H9 (cell line): ENCODE data around the gene FAM20A. TPM values are rescaled to one million over a fixed set of nuclear protein-coding genes. Genes with fewer than 3 reads are reported as not detected.
A peak's percentile ranks its signal among the peaks of the same experiment; 100 is the strongest.

ENCODE experiments used
- DNase-seq: peaks from one replicate; pipeline ENCODE4 v3.0.0-alpha.2; 2017
- H2AFZ ChIP-seq: one replicate; pipeline ENCODE4 v1.6.1; 2013; ENCODE audit warnings: mild to moderate bottlenecking, low read length, control low read depth, moderate library complexity
- H2AK5ac ChIP-seq: 2 replicates; pipeline ENCODE4 v1.6.1; 2013; ENCODE audit warnings: low read length, control low read depth, mixed read lengths; ENCODE audit not compliant: insufficient read length
- H2BK120ac ChIP-seq: one replicate; pipeline ENCODE4 v1.6.1; 2013; ENCODE audit warnings: low read depth, mild to moderate bottlenecking, low read length, control low read depth, inconsistent platforms; ENCODE audit not compliant: poor library complexity, severe bottlenecking
- H2BK12ac ChIP-seq: 2 replicates; pipeline ENCODE4 v1.6.1; 2013; ENCODE audit warnings: low read length, control low read depth, mixed read lengths, low read depth; ENCODE audit not compliant: insufficient read length
- H2BK15ac ChIP-seq: 2 replicates; pipeline ENCODE4 v1.6.1; 2013; ENCODE audit warnings: low read depth, low read length, control low read depth
- H2BK20ac ChIP-seq: one replicate; pipeline ENCODE4 v1.6.1; 2013; ENCODE audit warnings: low read depth, mild to moderate bottlenecking, low read length, control low read depth, inconsistent platforms; ENCODE audit not compliant: poor library complexity, severe bottlenecking
- H2BK5ac ChIP-seq: 2 replicates; pipeline ENCODE4 v1.6.1; 2013; ENCODE audit warnings: low read length, control low read depth, mixed read lengths; ENCODE audit not compliant: insufficient read length
- H3K14ac ChIP-seq: 2 replicates; pipeline ENCODE4 v1.6.1; 2013; ENCODE audit warnings: low read length, control low read depth; ENCODE audit not compliant: insufficient read depth
- H3K18ac ChIP-seq: 2 replicates; pipeline ENCODE4 v1.6.1; 2013; ENCODE audit warnings: low read depth, mild to moderate bottlenecking, mixed read lengths, low read length, control low read depth; ENCODE audit not compliant: insufficient read length
- H3K23ac ChIP-seq: 2 replicates; pipeline ENCODE4 v1.6.1; 2013; ENCODE audit warnings: low read length, control low read depth, mixed read lengths, low read depth; ENCODE audit not compliant: insufficient read length
- H3K23me2 ChIP-seq: 2 replicates; pipeline ENCODE4 v1.6.1; 2013; ENCODE audit warnings: low read depth, mild to moderate bottlenecking, mixed read lengths, low read length, control low read depth; ENCODE audit not compliant: insufficient read length, poor library complexity, severe bottlenecking
- H3K27ac ChIP-seq: 2 replicates; pipeline ENCODE4 v1.5.1; 2013; ENCODE audit warnings: low read length, control low read depth, mixed read lengths, low read depth; ENCODE audit not compliant: insufficient read length
- H3K27me3 ChIP-seq: 2 replicates; pipeline ENCODE4 v1.6.1; 2013; ENCODE audit warnings: low read length, control low read depth, inconsistent platforms; ENCODE audit not compliant: insufficient read depth
- H3K4ac ChIP-seq: 2 replicates; pipeline ENCODE4 v1.6.1; 2013; ENCODE audit warnings: low read depth, mild to moderate bottlenecking, control low read depth, inconsistent platforms, low read length, moderate library complexity
- H3K4me1 ChIP-seq: 2 replicates; pipeline ENCODE4 v1.6.1; 2013; ENCODE audit warnings: low read length, control low read depth, inconsistent platforms; ENCODE audit not compliant: insufficient read depth
- H3K4me2 ChIP-seq: 2 replicates; pipeline ENCODE4 v1.6.1; 2013; ENCODE audit warnings: low read length, control low read depth, mixed read lengths; ENCODE audit not compliant: insufficient read length, insufficient read depth
- H3K56ac ChIP-seq: 2 replicates; pipeline ENCODE4 v1.6.1; 2013; ENCODE audit warnings: low read depth, mild to moderate bottlenecking, mixed read lengths, low read length, control low read depth; ENCODE audit not compliant: insufficient read length
- H3K79me1 ChIP-seq: 2 replicates; pipeline ENCODE4 v1.6.1; 2013; ENCODE audit warnings: low read depth, mild to moderate bottlenecking, moderate library complexity, low read length, control low read depth, inconsistent platforms; ENCODE audit not compliant: insufficient read depth, poor library complexity, severe bottlenecking
- H3K79me2 ChIP-seq: 2 replicates; pipeline ENCODE4 v1.6.1; 2013; ENCODE audit warnings: low read length, control low read depth, inconsistent platforms; ENCODE audit not compliant: insufficient read depth
- H3K9ac ChIP-seq: 2 replicates; pipeline ENCODE4 v1.6.1; 2013; ENCODE audit warnings: low read length, control low read depth, mixed read lengths; ENCODE audit not compliant: insufficient read length; ENCODE audit errors: extremely low read depth
- H3K9me3 ChIP-seq: one replicate; pipeline ENCODE4 v1.6.1; 2013; ENCODE audit warnings: low read depth, low read length, inconsistent platforms; ENCODE audit not compliant: control insufficient read depth
- H3T11ph ChIP-seq: one replicate; pipeline ENCODE4 v1.6.1; 2013; ENCODE audit warnings: mild to moderate bottlenecking, low read length, control low read depth, inconsistent platforms
- H4K20me1 ChIP-seq: one replicate; pipeline ENCODE4 v1.6.1; 2013; ENCODE audit not compliant: control insufficient read depth, insufficient read length, insufficient read depth
- H4K5ac ChIP-seq: 2 replicates; pipeline ENCODE4 v1.6.1; 2013; ENCODE audit warnings: low read depth, mild to moderate bottlenecking, mixed read lengths, low read length, control low read depth; ENCODE audit not compliant: insufficient read length
- H4K8ac ChIP-seq: replicated peaks from 2 replicates; pipeline ENCODE4 v1.6.1; 2013; ENCODE audit warnings: low read length, control low read depth, mixed read lengths, low read depth; ENCODE audit not compliant: insufficient read length
- H4K91ac ChIP-seq: 2 replicates; pipeline ENCODE4 v1.6.1; 2013; ENCODE audit warnings: low read depth, mild to moderate bottlenecking, moderate library complexity, mixed read lengths, low read length, control low read depth; ENCODE audit not compliant: insufficient read length
- H3K27ac Mint-ChIP-seq, 3 experiments: 2 replicates in 2 of 3; 3 replicates in 1 of 3; pipeline ENCODE4 v1.8.0; 2020 to 2021; ENCODE audit warnings: mixed read lengths in 3 of 3, mild to moderate bottlenecking in 1 of 3, moderate library complexity in 1 of 3
- H3K27me3 Mint-ChIP-seq: 2 replicates; pipeline ENCODE4 v1.8.0; 2021; ENCODE audit warnings: low read depth, mild to moderate bottlenecking, moderate library complexity, mixed read lengths
- H3K36me3 Mint-ChIP-seq, 3 experiments: 2 replicates in 2 of 3; 3 replicates in 1 of 3; pipeline ENCODE4 v1.8.0; 2020 to 2021; ENCODE audit warnings: low read depth in 3 of 3, mixed read lengths in 3 of 3; ENCODE audit not compliant: insufficient read depth in 1 of 3
- H3K4me1 Mint-ChIP-seq, 2 experiments: 2 replicates each; pipeline ENCODE4 v1.8.0; 2020; ENCODE audit warnings: mixed read lengths in 2 of 2
- H3K4me3 Mint-ChIP-seq, 2 experiments: 2 replicates in 1 of 2; 3 replicates in 1 of 2; pipeline ENCODE4 v1.8.0; 2020 to 2021; ENCODE audit warnings: mild to moderate bottlenecking in 2 of 2, mixed read lengths in 2 of 2, moderate library complexity in 1 of 2
- H3K9me3 Mint-ChIP-seq, 2 experiments: 2 replicates in 1 of 2; 3 replicates in 1 of 2; pipeline ENCODE4 v1.8.0; 2020; ENCODE audit warnings: mild to moderate bottlenecking in 2 of 2, mixed read lengths in 2 of 2, moderate library complexity in 1 of 2
- CTCF ChIP-seq: fragments of 200-600 bp; sonication (generic); conservative IDR thresholded peaks from 3 replicates; pipeline ENCODE4 v1.8.0; 2021; ENCODE audit warnings: antibody characterized with exemption, mild to moderate bottlenecking
- WGBS: extraction: QIAGEN DNeasy Blood & Tissue Kit; methylation state at CpG from one replicate; pipeline ENCODE4 v1.1.7; 2013; ENCODE audit warnings: missing lambda C conversion rate, low lambda C conversion rate, mixed read lengths; ENCODE audit not compliant: insufficient read length; ENCODE audit errors: extremely low coverage; 5-methylcytosine and 5-hydroxymethylcytosine counted together
- total RNA-seq: library from RNA; stranded (reverse); gene quantifications from 2 replicates; pipeline ENCODE4 v1.2.1, GENCODE V29; 2021

Gene FAM20A
- total RNA-seq, 1 experiment from 2014 or later: 34.4 TPM

GRCh38 chr17:68576137-68576536 lies 25.0 kb downstream of the FAM20A start:
- Histone ChIP-seq H3K23ac (no peak overlapping the region), H3K23me2 (no peaks in the 10 kb centered on the region), H2BK20ac (no peak overlapping the region), H2AK5ac (no peak overlapping the region), H3K79me1 (no peaks in the 10 kb centered on the region), H4K8ac (no peak overlapping the region), H3T11ph (no peak overlapping the region), H3K56ac (no peak overlapping the region), H3K27me3 (no peaks in the 10 kb centered on the region), H3K18ac (no peak overlapping the region), H3K9ac (no peak overlapping the region), H3K4me1 (no peaks in the 10 kb centered on the region), H2BK120ac (no peak overlapping the region), H3K9me3 (no peaks in the 10 kb centered on the region), H4K20me1 (no peaks in the 10 kb centered on the region), H3K14ac (no peak overlapping the region), H3K27ac (no peak overlapping the region), H2AFZ (no peak overlapping the region), H4K91ac (no peak overlapping the region), H3K79me2 (no peaks in the 10 kb centered on the region), H2BK12ac (no peak overlapping the region), H4K5ac (no peak overlapping the region), H2BK5ac (no peak overlapping the region), H3K4me2 (no peak overlapping the region), H3K4ac (no peak overlapping the region), H2BK15ac (no peak overlapping the region)
- H3K36me3 Mint-ChIP-seq: peaks cover 0 to 9% (median 3%) of the 10 kb centered on the region in 3 experiments; a peak in 3 of 7 replicates
- DNase-seq: no peak
- no CpG with 5 or more reads among the region's 2 CpGs for WGBS
- TF ChIP-seq CTCF: no peak
- peak overlapping the region in 1 of 3 experiments; percentile 40; a peak in 1 of 7 replicates for H3K27ac Mint-ChIP-seq
- H3K4me1 Mint-ChIP-seq: peaks cover 10 to 14% of the 10 kb centered on the region in 2 experiments
- H3K9me3 Mint-ChIP-seq: no peaks in the 10 kb centered on the region; a peak in 2 of 5 replicates
- H3K4me3 Mint-ChIP-seq: no peak overlapping the region
- no peaks in the 10 kb centered on the region for H3K27me3 Mint-ChIP-seq
